Measurements from ENCODE around the gene ZNF215. TPM values are rescaled to one million over a fixed set of nuclear protein-coding genes. Genes with fewer than 3 reads are reported as not detected.
"Not testable (repeated sequence)": the region's sequence is repeated elsewhere in the genome, so short reads cannot be mapped to it uniquely, and the experiment has no call there.

ZNF215 gene
- total RNA-seq, 2 donors from 2014 or later = 3.6 to 7.3 TPM

- TF ChIP-seq, protein P1, sequence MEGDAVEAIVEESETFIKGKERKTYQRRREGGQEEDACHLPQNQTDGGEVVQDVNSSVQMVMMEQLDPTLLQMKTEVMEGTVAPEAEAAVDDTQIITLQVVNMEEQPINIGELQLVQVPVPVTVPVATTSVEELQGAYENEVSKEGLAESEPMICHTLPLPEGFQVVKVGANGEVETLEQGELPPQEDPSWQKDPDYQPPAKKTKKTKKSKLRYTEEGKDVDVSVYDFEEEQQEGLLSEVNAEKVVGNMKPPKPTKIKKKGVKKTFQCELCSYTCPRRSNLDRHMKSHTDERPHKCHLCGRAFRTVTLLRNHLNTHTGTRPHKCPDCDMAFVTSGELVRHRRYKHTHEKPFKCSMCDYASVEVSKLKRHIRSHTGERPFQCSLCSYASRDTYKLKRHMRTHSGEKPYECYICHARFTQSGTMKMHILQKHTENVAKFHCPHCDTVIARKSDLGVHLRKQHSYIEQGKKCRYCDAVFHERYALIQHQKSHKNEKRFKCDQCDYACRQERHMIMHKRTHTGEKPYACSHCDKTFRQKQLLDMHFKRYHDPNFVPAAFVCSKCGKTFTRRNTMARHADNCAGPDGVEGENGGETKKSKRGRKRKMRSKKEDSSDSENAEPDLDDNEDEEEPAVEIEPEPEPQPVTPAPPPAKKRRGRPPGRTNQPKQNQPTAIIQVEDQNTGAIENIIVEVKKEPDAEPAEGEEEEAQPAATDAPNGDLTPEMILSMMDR (IDR thresholded peaks at IDR 0.05) = no peak
- intact Hi-C loops (cut with DNase I) = no loop called here
- Histone ChIP-seq H3K4me3 (no peak within 1 kb of the TSS), H3K27me3 (no peaks in the 10 kb centered on the region), H3K9me3 (no peaks in the 10 kb centered on the region), H3K36me3 (no peaks in the 10 kb centered on the region), H3K9ac (ENCODE audit: low read depth in 2 of 2, low read length in 2 of 2) (no peak within 1 kb of the TSS), H3K4me1 (no peaks in the 10 kb centered on the region), H3K27ac (no peak within 1 kb of the TSS)
- no peak for DNase-seq
Measured at GRCh38 chr11:6892400-6892799, 33.8 kb upstream of the ZNF215 start, which contains the start of gene OR2D2. TSS of gene OR2D2 (minus strand) at chr11:6892500. CDS start at chr11:6892500, 0 bp downstream.

GRCh38 chr11:6894097-6894496, 32.1 kb upstream of the ZNF215 start:
- H3K9ac ChIP-seq (ENCODE audit: low read depth in 2 of 2, low read length in 2 of 2) = no peak overlapping the region
- no peak for DNase-seq
- no peaks in the 10 kb centered on the region for H3K9me3 ChIP-seq
- no peaks in the 10 kb centered on the region for H3K4me1 ChIP-seq
- TF ChIP-seq, protein P1 (IDR thresholded peaks at IDR 0.05) = no peak
- intact Hi-C loops (cut with DNase I) = no loop called here
- H3K27me3 ChIP-seq = no peaks in the 10 kb centered on the region
- H3K4me3 ChIP-seq = no peak overlapping the region
- no peak overlapping the region for H3K27ac ChIP-seq
- H3K36me3 ChIP-seq = no peaks in the 10 kb centered on the region

DNA sequence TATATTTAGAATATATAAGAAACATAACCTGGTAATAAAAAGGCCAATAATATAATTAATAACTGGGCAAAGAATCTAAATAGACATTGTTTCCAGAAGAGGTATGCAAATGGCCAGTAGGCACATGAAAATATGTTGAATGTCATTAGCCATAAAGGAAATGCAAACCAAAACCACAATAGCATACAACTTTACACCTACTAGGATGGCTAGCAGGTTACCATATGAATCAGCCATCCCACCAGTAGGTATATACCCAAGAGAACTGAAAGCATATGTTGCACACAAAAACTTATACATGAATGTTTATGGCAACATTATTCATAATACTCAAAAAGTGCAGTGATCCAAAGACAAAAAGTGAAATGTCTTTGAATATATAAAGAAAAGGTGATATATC, 31.2 kb upstream of the ZNF215 start:
- H3K9me3 ChIP-seq = no peaks in the 10 kb centered on the region
- TF ChIP-seq, protein P1 (IDR thresholded peaks at IDR 0.05) = no peak
- H3K9ac ChIP-seq (ENCODE audit: low read depth in 2 of 2, low read length in 2 of 2) = no peak overlapping the region
- H3K36me3 ChIP-seq = no peaks in the 10 kb centered on the region
- no peak overlapping the region for H3K27ac ChIP-seq
- no peaks in the 10 kb centered on the region for H3K27me3 ChIP-seq
- intact Hi-C loops (cut with DNase I) = no loop called here
- H3K4me3 ChIP-seq = no peak overlapping the region
- no peak for DNase-seq
- no peaks in the 10 kb centered on the region for H3K4me1 ChIP-seq

GRCh38 chr11:6898911-6899310, 27.3 kb upstream of the ZNF215 start:
- Histone ChIP-seq H3K9ac (ENCODE audit: low read depth in 2 of 2, low read length in 2 of 2) (no peak overlapping the region), H3K4me3 (no peak overlapping the region), H3K4me1 (no peaks in the 10 kb centered on the region), H3K9me3 (no peaks in the 10 kb centered on the region), H3K27ac (no peak overlapping the region), H3K27me3 (no peaks in the 10 kb centered on the region), H3K36me3 (no peaks in the 10 kb centered on the region)
- DNase-seq = no peak
- intact Hi-C loops (cut with DNase I) = no loop called here
- TF ChIP-seq, protein P1 (IDR thresholded peaks at IDR 0.05) = no peak

- intact Hi-C loops (cut with DNase I) = no loop called here
- TF ChIP-seq, protein P1 (IDR thresholded peaks at IDR 0.05) = no peak
- Histone ChIP-seq H3K36me3 (no peaks in the 10 kb centered on the region), H3K4me3 (no peak overlapping the region), H3K27me3 (no peaks in the 10 kb centered on the region), H3K9me3 (no peaks in the 10 kb centered on the region), H3K4me1 (no peaks in the 10 kb centered on the region), H3K27ac (no peak overlapping the region), H3K9ac (ENCODE audit: low read depth in 2 of 2, low read length in 2 of 2) (no peak overlapping the region)
- no peak for DNase-seq
Measured at GRCh38 chr11:6900327-6900999, 25.8 kb upstream of the ZNF215 start.

GRCh38 chr11:6904804-6905203, 21.4 kb upstream of the ZNF215 start:
- H3K9ac ChIP-seq (ENCODE audit: low read depth in 2 of 2, low read length in 2 of 2); H3K27me3 ChIP-seq; intact Hi-C loops (cut with DNase I); DNase-seq; H3K4me1 ChIP-seq; H3K27ac ChIP-seq; H3K36me3 ChIP-seq; H3K4me3 ChIP-seq; H3K9me3 ChIP-seq: not testable (repeated sequence)
